Activated T-helper 1 cell treated with anti-CD3 and anti-CD28 coated beads, Interleukin-12 subunit alpha, Interleukin-12 subunit beta, Interleukin-2, Interleukin-4 antibody, amounts not matched to agents 30 ng/mL and 10 ng/mL and 1 ng/mL, durations not matched to agents 14 hours and 24 hours and 36 hours (primary cell): Measurements from ENCODE around the gene ZNHIT1. TPM values are rescaled to one million over a fixed set of nuclear protein-coding genes. Genes with fewer than 3 reads are reported as not detected.

Source experiments
- DNase-seq: peaks from one replicate; pipeline ENCODE4 v3.0.0; 2021; ENCODE audit warnings: low spot score
- H3K27ac Mint-ChIP-seq: one replicate; pipeline ENCODE4 v1.8.0; 2021; ENCODE audit warnings: mild to moderate bottlenecking, mixed read lengths
- H3K27me3 Mint-ChIP-seq: one replicate; pipeline ENCODE4 v1.8.0; 2022; ENCODE audit warnings: mild to moderate bottlenecking, moderate library complexity, mixed read lengths; ENCODE audit not compliant: insufficient read depth
- H3K36me3 Mint-ChIP-seq: one replicate; pipeline ENCODE4 v1.8.0; 2021; ENCODE audit warnings: low read depth, mixed read lengths
- H3K4me1 Mint-ChIP-seq: one replicate; pipeline ENCODE4 v1.8.0; 2021; ENCODE audit warnings: low read depth, mixed read lengths
- H3K4me3 Mint-ChIP-seq: one replicate; pipeline ENCODE4 v1.8.0; 2021; ENCODE audit warnings: mild to moderate bottlenecking, moderate library complexity, mixed read lengths
- H3K9me3 Mint-ChIP-seq: one replicate; pipeline ENCODE4 v1.8.0; 2021; ENCODE audit warnings: mixed read lengths
- intact Hi-C: fragments of 100-400 bp; cut with micrococcal nuclease; formaldehyde crosslinking; loops from one replicate; pipeline ENCODE4 v1.15.1; 2024
- total RNA-seq: library from RNA; stranded (reverse); gene quantifications from 2 replicates; pipeline ENCODE4 v1.2.3, GENCODE V29; 2022

ZNHIT1 gene
- total RNA-seq, 1 donor from 2014 or later = 49.7 TPM

DNA sequence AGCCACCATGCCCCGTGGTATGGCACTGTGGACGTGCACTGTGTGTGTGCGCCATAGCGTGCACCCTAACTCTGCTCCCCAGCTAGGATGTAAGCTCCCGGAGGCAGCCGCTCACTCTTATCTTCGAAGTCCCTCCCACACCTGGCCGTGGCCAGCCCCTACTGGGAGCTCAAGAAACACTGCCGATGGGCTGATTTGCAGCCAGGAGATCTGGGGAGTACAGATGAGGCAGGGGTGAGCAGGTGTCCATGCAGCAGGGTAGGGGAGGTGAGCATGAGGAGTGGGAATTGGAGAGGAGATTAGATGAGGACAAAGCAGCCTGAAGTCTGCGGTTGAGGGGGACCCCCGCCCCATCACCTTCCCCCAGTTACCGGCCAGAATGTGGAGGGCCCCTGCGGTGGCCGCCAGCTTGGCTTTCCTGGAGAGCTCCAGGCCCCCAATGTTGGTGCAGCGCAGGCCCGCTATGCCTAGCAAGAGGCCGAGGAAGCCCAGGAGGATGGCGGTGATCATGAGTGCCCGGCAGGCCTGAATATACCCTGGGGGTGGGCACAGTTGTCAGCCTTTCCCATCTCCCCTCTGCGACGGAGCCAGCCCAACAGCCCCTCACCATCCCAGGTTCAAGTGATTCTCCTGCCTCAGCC lies 16.1 kb downstream of the ZNHIT1 start:
- DNase-seq = no peak
- Mint-ChIP-seq H3K4me1 (no peaks in the 10 kb centered on the region), H3K27ac (no peak overlapping the region), H3K36me3 (peaks cover 8% of the 10 kb centered on the region), H3K9me3 (no peaks in the 10 kb centered on the region), H3K27me3 (no peaks in the 10 kb centered on the region), H3K4me3 (no peak overlapping the region)
- intact Hi-C loops = loop anchor here (2.0 kb wide), 1 partner anchor 49 kb away; no protein-coding TSS in a partner anchor

DNA sequence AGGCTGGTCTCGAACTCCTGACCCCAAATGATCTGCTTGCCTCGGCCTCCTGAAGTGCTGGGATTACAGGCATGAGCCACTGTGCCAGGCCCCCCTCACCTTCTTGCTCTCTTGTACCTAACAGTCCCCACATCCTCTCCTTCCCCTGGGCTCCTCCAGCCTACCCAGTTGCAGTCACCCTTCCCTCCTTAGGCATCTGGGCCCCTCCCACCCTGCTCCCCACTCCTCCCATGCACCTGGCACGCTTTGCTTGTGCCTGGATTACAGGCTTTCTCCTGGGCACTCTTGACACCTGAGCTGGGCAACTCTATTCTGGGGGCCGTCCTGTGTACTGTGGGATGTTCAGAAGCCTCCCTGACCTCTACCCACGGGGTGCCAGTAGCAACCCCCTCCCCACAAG lies 16.7 kb downstream of the ZNHIT1 start:
- H3K36me3 Mint-ChIP-seq = peaks cover 8% of the 10 kb centered on the region
- H3K9me3 Mint-ChIP-seq = no peaks in the 10 kb centered on the region
- no peak overlapping the region for H3K4me3 Mint-ChIP-seq
- H3K4me1 Mint-ChIP-seq = no peaks in the 10 kb centered on the region
- no peaks in the 10 kb centered on the region for H3K27me3 Mint-ChIP-seq
- no peak overlapping the region for H3K27ac Mint-ChIP-seq
- intact Hi-C loops = loop anchor here (2.0 kb wide), 1 partner anchor 48 kb away; no protein-coding TSS in a partner anchor
- DNase-seq = no peak

DNA sequence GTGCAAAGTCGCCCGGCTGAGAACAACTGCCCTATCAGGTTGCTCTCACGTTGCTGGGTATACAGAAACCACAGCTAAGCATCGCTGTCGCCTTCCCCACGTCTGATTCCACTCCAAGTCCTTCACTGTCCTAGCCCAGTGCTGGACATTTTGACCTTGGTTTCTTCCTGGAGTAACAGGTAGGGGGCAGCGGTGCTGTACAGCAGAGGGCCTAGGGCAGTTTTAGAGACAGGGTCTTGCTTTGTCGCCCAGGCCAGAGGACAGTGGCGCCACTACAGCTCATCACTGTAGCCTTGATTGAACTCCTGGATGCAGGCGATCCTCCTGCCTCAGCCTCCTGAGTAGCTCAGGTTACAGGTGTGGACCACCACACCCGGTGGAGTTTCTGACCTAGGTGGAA lies 17.1 kb downstream of the ZNHIT1 start:
- Mint-ChIP-seq H3K4me1 (no peaks in the 10 kb centered on the region), H3K27me3 (no peaks in the 10 kb centered on the region), H3K36me3 (peaks cover 9% of the 10 kb centered on the region), H3K27ac (no peak overlapping the region), H3K9me3 (no peaks in the 10 kb centered on the region), H3K4me3 (no peak overlapping the region)
- intact Hi-C loops = loop anchor here (2.0 kb wide), 1 partner anchor 48 kb away; no protein-coding TSS in a partner anchor
- no peak for DNase-seq

DNA sequence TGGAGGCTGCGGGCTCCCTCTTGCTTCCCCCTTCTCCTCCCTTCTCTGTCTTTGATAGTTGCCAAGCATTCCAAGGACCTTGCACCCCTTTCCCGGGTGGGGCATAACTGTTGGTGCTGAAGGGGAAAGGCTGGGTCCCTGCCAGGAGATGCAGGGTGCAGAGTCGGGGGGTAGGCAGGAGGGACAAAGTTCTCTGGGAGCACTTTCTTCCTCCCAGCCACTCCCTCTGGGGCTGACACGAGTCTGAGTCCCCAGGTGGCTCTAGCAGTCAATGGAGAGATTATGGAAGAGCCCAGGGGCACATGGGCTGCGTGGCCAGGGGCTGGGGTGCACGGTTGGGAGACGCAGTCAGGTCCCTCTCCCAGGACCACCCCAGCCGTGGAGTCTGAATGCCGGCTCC lies 17.6 kb downstream of the ZNHIT1 start:
- H3K4me1 Mint-ChIP-seq = no peaks in the 10 kb centered on the region
- intact Hi-C loops = loop anchor here (2.0 kb wide), 1 partner anchor 47 kb away; no protein-coding TSS in a partner anchor
- H3K36me3 Mint-ChIP-seq = peaks cover 10% of the 10 kb centered on the region
- no peaks in the 10 kb centered on the region for H3K9me3 Mint-ChIP-seq
- no peaks in the 10 kb centered on the region for H3K27me3 Mint-ChIP-seq
- H3K4me3 Mint-ChIP-seq = no peak overlapping the region
- no peak for DNase-seq
- no peak overlapping the region for H3K27ac Mint-ChIP-seq

DNA sequence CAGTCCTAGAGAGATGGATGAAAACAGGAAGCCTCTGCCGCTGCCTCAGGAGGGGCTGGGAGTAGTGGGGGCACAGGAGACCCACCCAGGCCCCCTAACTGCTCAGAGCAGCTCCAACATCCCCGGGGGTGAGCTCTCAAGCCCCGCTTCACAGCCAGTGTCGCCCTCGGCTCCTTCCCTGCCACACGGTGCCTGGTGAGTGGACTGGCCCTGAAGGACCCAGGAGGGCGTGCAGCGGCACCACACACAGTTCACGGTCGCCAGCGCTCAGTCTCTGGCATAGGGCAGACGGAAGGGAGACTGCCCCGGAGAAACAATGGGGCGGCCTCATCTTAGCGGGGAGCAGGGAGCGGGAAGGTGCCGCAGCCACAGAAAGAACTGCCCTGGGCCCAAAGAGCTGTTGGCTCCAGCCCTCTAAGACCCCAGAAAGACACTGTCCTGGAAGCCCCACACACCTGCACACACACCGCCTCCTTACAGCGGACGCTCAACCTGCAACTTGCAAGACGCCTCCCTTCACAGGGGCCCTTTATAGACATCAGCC lies 18.4 kb downstream of the ZNHIT1 start:
- H3K36me3 Mint-ChIP-seq = peaks cover 6% of the 10 kb centered on the region
- no peaks in the 10 kb centered on the region for H3K9me3 Mint-ChIP-seq
- H3K27me3 Mint-ChIP-seq = no peaks in the 10 kb centered on the region
- H3K27ac Mint-ChIP-seq = no peak overlapping the region
- no peak overlapping the region for H3K4me3 Mint-ChIP-seq
- DNase-seq = no peak
- no peaks in the 10 kb centered on the region for H3K4me1 Mint-ChIP-seq
- intact Hi-C loops = no loop called here

DNA sequence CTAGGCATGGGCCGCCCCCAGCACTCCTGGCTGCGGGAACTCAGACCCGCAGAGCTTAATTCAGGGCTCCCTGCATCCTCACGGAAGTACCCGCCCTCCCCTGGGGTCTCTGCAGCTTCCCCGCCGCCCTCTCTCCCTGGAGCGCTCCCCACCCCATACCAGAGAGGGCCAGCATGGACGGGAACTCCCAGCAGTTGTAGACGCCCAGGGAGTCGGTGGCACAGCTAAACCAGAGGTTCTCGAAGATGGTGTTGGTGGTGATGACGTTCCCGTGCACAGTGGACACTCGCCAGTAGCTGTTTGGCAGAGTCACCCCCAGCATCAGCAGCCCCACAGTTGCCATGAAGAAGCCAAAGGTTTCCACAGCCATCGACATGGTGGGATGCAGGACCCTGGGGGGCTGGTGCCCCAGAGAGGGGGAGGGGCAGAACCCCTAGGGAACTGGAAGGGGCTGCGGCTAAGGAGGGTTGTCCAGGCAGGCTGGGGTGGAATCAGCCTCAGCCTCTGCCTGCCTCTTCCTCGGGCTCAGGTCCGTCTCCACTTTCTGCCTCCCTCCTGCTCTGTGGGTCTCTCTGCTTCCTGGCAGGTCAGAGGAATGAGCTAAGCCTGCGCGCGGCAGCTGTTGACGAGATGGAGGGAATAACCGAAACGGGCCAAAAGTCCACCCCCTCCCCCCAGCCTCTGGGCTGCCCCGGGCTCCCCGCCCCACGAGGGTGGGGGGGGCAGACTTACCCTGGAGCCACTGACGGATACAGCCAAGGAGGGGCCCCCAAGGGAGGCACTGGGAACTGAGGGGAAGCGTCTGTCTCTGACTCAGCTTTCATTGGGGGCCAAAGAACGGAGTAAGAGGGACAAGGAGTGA lies 19.5 kb downstream of the ZNHIT1 start, which contains the start of gene CLDN15:
CLDN15 (minus strand) TSS at position 597 of the 862 bp plus-strand sequence; CDS start at position 376, 221 bp downstream.
- no peak for DNase-seq
- H3K27me3 Mint-ChIP-seq = no peaks in the 10 kb centered on the region
- no peak within 1 kb of the TSS for H3K4me3 Mint-ChIP-seq
- H3K9me3 Mint-ChIP-seq = no peaks in the 10 kb centered on the region
- H3K36me3 Mint-ChIP-seq = peaks cover 6% of the 10 kb centered on the region
- no peaks in the 10 kb centered on the region for H3K4me1 Mint-ChIP-seq
- H3K27ac Mint-ChIP-seq = no peak within 1 kb of the TSS
- intact Hi-C loops = no loop called here

DNA sequence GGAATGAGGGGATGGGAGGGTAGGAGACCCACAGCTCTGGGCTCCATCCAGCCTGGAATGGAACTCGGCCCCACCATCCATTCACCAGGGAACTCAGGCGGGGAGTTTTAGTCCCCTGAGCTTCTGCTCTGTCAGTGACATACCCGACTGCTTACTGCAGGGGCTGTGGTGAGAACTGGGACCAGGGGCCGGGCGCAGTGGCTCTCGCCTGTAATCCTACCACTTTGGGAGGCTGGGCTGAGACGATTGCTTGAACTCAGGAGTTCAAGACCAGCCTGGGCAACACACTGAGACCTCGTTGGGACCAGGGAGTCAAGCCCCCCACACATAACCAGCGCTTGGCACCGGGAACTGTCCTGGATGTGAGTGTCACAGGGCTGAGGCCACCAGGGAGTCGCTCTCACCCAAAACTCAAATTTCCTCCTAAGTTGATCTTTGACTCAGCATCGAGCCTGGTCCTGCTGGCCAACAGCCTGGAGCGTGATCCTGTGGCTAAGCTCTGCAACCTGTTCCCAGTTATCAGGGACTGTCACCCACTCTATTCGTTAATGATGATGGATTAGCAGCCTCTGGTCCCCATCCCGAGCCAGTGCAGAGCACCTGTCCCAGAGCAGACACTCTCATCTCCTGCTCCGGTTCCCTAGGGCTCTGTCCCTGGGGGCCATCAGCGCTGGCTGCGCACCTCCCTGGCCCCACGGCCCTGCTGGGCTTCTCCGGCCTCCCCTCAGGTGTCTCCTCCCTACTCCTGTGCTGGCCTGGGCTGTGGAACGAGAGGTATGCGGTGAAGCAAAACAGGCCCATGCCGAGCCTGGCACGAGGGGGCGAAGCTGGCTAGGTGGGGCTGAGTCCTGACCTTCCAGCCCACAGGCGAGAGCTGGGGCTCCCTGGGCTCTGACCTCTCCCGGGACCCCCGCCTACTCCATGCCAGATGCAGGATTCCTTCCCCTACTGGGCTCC lies 20.5 kb downstream of the ZNHIT1 start:
- H3K4me3 Mint-ChIP-seq = no peak overlapping the region
- no peak overlapping the region for H3K27ac Mint-ChIP-seq
- H3K9me3 Mint-ChIP-seq = no peaks in the 10 kb centered on the region
- intact Hi-C loops = no loop called here
- DNase-seq = no peak
- H3K4me1 Mint-ChIP-seq = peaks cover 2% of the 10 kb centered on the region
- H3K27me3 Mint-ChIP-seq = no peaks in the 10 kb centered on the region
- peaks cover 7% of the 10 kb centered on the region for H3K36me3 Mint-ChIP-seq

DNA sequence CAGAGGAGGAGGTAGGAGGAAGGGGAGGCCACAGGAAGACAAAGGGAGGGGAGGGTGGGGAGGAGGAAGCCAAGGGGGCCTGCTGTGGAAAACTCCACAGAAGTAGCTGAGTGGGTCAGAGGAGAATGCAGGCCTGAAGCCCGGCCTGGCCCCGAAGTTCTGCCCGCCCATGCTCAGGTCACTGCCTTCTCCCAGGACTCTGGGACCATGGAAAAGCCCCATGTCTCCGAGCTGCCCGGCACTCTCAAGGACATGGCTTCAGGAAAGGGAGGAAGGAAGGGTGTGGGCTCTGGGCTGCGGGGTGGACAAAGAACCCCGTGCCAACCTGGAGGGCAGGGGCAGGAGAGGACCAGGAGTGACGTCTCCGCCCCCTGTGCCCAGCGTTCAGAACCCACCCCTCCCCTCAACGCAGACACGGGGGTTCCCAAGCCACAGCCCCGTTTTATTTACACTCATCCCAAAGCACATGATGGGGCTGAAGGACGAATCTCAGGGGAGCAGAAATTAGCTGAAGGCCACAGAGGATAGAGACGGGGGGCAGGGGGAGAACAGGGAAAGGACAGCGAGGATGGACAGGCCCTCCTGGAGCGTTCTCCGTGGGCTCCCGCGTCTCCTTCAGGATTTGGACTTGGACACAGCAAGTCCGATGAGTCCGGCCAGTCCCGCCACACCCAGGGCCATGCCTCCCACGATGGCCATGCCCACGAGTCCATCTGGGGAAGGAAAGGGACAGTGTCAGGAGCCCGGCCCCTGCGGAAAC lies 21.4 kb downstream of the ZNHIT1 start:
- Mint-ChIP-seq H3K27ac (no peak overlapping the region), H3K4me3 (no peak overlapping the region), H3K4me1 (peaks cover 8% of the 10 kb centered on the region), H3K9me3 (no peaks in the 10 kb centered on the region), H3K27me3 (no peaks in the 10 kb centered on the region), H3K36me3 (peaks cover 12% of the 10 kb centered on the region)
- DNase-seq = no peak
- intact Hi-C loops = no loop called here

DNA sequence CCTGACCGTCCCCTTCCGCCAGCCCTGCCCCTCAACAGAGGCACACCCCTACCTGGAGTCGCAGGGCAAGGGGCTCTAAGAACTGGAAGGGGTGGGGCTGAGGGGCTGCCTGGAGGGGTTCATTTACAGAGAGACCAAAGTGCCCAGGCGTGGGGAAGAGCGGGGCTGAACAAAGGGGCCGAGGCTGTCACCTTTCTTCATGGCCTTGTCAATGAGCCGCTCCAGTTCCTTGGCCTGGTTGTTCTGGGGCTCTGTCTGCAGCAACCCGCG lies 21.9 kb downstream of the ZNHIT1 start:
- intact Hi-C loops = loop anchor here (5.0 kb wide), 1 partner anchor 343 kb away; the partner anchor contains the start of gene ACHE
- Mint-ChIP-seq H3K27ac (no peak overlapping the region), H3K9me3 (no peaks in the 10 kb centered on the region), H3K27me3 (no peaks in the 10 kb centered on the region), H3K4me1 (peaks cover 8% of the 10 kb centered on the region), H3K4me3 (no peak overlapping the region), H3K36me3 (peaks cover 12% of the 10 kb centered on the region)
- DNase-seq = no peak

DNA sequence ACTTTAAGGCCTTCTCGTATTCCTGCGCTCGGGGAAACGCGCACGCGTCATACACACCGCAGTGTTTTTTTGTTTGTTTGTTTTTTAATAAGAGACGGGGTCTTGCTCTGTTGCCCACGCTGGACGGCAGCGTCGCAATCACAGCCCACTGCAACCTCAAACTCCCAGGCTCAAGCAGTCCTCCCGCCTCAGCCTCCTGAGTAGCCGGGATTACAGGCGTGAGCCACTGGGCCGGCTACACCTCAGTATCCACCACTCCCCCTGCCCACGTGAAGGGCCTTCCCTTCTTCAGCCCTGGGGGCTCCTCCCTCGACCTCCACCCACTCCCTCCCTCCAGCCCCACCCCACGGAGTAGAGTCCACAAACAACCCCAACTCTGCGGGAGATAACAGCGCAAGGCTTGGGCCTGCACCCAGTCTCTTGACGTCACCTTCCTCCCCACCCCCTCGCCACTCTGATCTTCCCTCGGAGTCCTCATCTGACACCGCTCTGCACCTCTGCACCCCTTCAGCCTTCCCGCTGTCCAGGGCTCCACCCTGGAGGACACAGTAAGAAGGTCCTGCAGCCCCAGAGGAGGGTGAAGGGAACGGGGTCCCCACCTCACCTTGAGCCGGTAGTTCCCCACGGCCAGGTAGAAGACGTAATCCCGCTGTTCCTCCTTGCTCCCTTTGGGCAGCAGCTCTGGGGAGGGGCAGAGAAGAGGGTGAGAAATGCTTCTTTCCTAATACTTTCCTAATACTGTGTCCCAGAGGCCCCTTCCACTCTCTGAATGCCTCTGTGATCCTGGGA lies 22.5 kb downstream of the ZNHIT1 start:
- Mint-ChIP-seq H3K36me3 (peaks cover 10% of the 10 kb centered on the region), H3K9me3 (no peaks in the 10 kb centered on the region), H3K4me1 (peaks cover 14% of the 10 kb centered on the region), H3K27me3 (no peaks in the 10 kb centered on the region), H3K4me3 (no peak overlapping the region), H3K27ac (no peak overlapping the region)
- no peak for DNase-seq
- intact Hi-C loops = loop anchor here (5.0 kb wide), 1 partner anchor 343 kb away; the partner anchor contains the start of gene ACHE

DNA sequence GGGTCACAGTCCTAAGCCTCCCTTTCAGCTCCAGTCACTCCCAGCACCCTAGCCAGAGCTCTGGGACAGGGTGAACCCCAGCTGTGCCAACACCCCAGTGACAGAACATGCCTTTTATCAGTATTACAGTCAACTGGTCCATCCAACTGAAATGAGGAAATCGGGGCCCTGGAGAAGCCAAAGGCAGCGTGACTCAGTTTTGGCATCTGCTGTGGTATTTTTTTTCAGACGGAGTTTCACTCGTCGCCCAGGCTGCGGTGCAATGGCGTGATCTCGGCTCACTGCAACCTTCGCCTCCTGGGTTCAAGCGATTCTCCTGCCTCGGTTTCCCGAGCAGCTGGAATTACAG lies 23.0 kb downstream of the ZNHIT1 start:
- intact Hi-C loops = loop anchor here (5.0 kb wide), 1 partner anchor 344 kb away; the partner anchor contains the start of gene ACHE

More for the DNA sequence above, 23.0 kb downstream of the ZNHIT1 start:
- H3K9me3 Mint-ChIP-seq = no peaks in the 10 kb centered on the region
- peaks cover 15% of the 10 kb centered on the region for H3K36me3 Mint-ChIP-seq
- H3K4me1 Mint-ChIP-seq = peaks cover 19% of the 10 kb centered on the region
- H3K27me3 Mint-ChIP-seq = no peaks in the 10 kb centered on the region
- DNase-seq = no peak
- no peak overlapping the region for H3K4me3 Mint-ChIP-seq
- no peak overlapping the region for H3K27ac Mint-ChIP-seq
